OCI-LY1 (cell line): ENCODE data around the gene MYO1A.

Source experiments
- H2AFZ ChIP-seq: fragments of 200-600 bp; sonication (generic), shearing (Covaris generic); 2 replicates; pipeline ENCODE4 v1.6.0; 2014; ENCODE audit warnings: antibody characterized with exemption, mild to moderate bottlenecking, low read length
- H3F3A ChIP-seq: fragments of 200-600 bp; sonication (generic), shearing (Covaris generic); 2 replicates; pipeline ENCODE4 v1.6.0; 2014; ENCODE audit warnings: mild to moderate bottlenecking, antibody characterized with exemption, low read length, moderate library complexity; ENCODE audit not compliant: insufficient read depth
- H3K27ac ChIP-seq: fragments of 200-600 bp; sonication (generic); 2 replicates; pipeline ENCODE4 v1.5.1; 2014; ENCODE audit warnings: low read length, mixed run types, mild to moderate bottlenecking, low read depth; ENCODE audit not compliant: poor library complexity, severe bottlenecking
- H3K27me3 ChIP-seq: fragments of 200-600 bp; sonication (generic); 2 replicates; pipeline ENCODE4 v1.6.0; 2014; ENCODE audit warnings: antibody characterized with exemption, mild to moderate bottlenecking, low read length, moderate library complexity; ENCODE audit not compliant: insufficient read depth
- H3K36me3 ChIP-seq: fragments of 200-600 bp; sonication (generic); 2 replicates; pipeline ENCODE4 v1.6.1; 2014; ENCODE audit warnings: mild to moderate bottlenecking, antibody characterized with exemption, low read length, moderate library complexity, mixed read lengths; ENCODE audit not compliant: insufficient read depth
- H3K4me1 ChIP-seq: fragments of 200-600 bp; sonication (generic); 2 replicates; pipeline ENCODE4 v1.5.1; 2014; ENCODE audit warnings: mild to moderate bottlenecking, low read length, moderate library complexity; ENCODE audit not compliant: insufficient read depth, severe bottlenecking
- H3K4me2 ChIP-seq: fragments of 200-600 bp; sonication (generic), shearing (Covaris generic); 2 replicates; pipeline ENCODE4 v1.6.1; 2014; ENCODE audit warnings: low read length
- H3K4me3 ChIP-seq: fragments of 200-600 bp; sonication (generic); 2 replicates; pipeline ENCODE4 v1.5.1; 2014; ENCODE audit warnings: low read length, low read depth, mild to moderate bottlenecking, mixed read lengths; ENCODE audit not compliant: poor library complexity, severe bottlenecking
- H3K79me2 ChIP-seq: fragments of 200-600 bp; shearing (Covaris generic); 2 replicates; pipeline ENCODE4 v1.6.1; 2016; ENCODE audit warnings: mixed run types, low read length, mixed read lengths; ENCODE audit not compliant: insufficient read depth
- H3K9ac ChIP-seq: fragments of 200-600 bp; sonication (generic), shearing (Covaris generic); 2 replicates; pipeline ENCODE4 v1.6.1; 2014; ENCODE audit warnings: mild to moderate bottlenecking, low read length, mixed read lengths
- H3K9me2 ChIP-seq: fragments of 200-600 bp; sonication (generic), shearing (Covaris generic); 2 replicates; pipeline ENCODE4 v1.6.1; 2014; ENCODE audit warnings: low read depth, mild to moderate bottlenecking, low read length, mixed read lengths
- H3K9me3 ChIP-seq: fragments of 200-600 bp; shearing (Covaris generic); 2 replicates; pipeline ENCODE4 v1.6.1; 2014; ENCODE audit warnings: low read length, mixed read lengths
- H4K20me1 ChIP-seq: fragments of 200-600 bp; sonication (generic), shearing (Covaris generic); 2 replicates; pipeline ENCODE4 v1.6.0; 2016; ENCODE audit warnings: mild to moderate bottlenecking, low read length; ENCODE audit not compliant: insufficient read depth
- CTCF ChIP-seq: fragments of 200-600 bp; sonication (generic), shearing (Covaris generic); IDR thresholded peaks from 2 replicates; pipeline ENCODE4 v1.5.1; 2017; ENCODE audit warnings: mild to moderate bottlenecking, antibody characterized with exemption, low read length, moderate library complexity, mixed read lengths
- EZH2 ChIP-seq: fragments of 200-600 bp; sonication (generic), shearing (Covaris generic); IDR thresholded peaks from 2 replicates; pipeline ENCODE4 v1.8.0; 2017; ENCODE audit warnings: borderline replicate concordance, mixed run types, mild to moderate bottlenecking, antibody characterized with exemption, low read length, moderate library complexity, mixed read lengths

The MYO1A gene

GRCh38 chr12:56999456-56999855 lies 50.5 kb downstream of the MYO1A start:
- Histone ChIP-seq H3K36me3 (peaks cover 45% of the 10 kb centered on the region), H2AFZ (no peak overlapping the region), H3K4me2 (no peak overlapping the region), H3K4me1 (no peaks in the 10 kb centered on the region), H3F3A (no peaks in the 10 kb centered on the region), H3K9me2 (no peaks in the 10 kb centered on the region), H3K79me2 (no peaks in the 10 kb centered on the region), H3K9me3 (no peaks in the 10 kb centered on the region), H4K20me1 (no peaks in the 10 kb centered on the region), H3K27me3 (no peaks in the 10 kb centered on the region), H3K4me3 (no peak overlapping the region), H3K27ac (no peak overlapping the region), H3K9ac (no peak overlapping the region)
- TF ChIP-seq CTCF (no peak), EZH2 (no peak)

GRCh38 chr12:56998981-56999380 lies 50.9 kb downstream of the MYO1A start:
- no peak overlapping the region for H2AFZ ChIP-seq
- no peaks in the 10 kb centered on the region for H3K27me3 ChIP-seq
- TF ChIP-seq EZH2, result no peak
- TF ChIP-seq CTCF, result no peak
- no peaks in the 10 kb centered on the region for H3K9me3 ChIP-seq
- H3K27ac ChIP-seq, result no peak overlapping the region
- no peak overlapping the region for H3K4me3 ChIP-seq
- no peaks in the 10 kb centered on the region for H3K79me2 ChIP-seq
- no peak overlapping the region for H3K9ac ChIP-seq
- no peaks in the 10 kb centered on the region for H4K20me1 ChIP-seq
- no peak overlapping the region for H3K4me2 ChIP-seq
- H3K4me1 ChIP-seq, result no peaks in the 10 kb centered on the region
- H3K36me3 ChIP-seq, result peaks cover 40% of the 10 kb centered on the region
- H3F3A ChIP-seq, result no peaks in the 10 kb centered on the region
- no peaks in the 10 kb centered on the region for H3K9me2 ChIP-seq

GRCh38 chr12:56998316-56998715 lies 51.6 kb downstream of the MYO1A start:
- Histone ChIP-seq H3K27ac (no peak overlapping the region), H3K9me2 (no peaks in the 10 kb centered on the region), H3K79me2 (no peaks in the 10 kb centered on the region), H3K27me3 (no peaks in the 10 kb centered on the region), H3F3A (no peaks in the 10 kb centered on the region), H3K4me3 (no peak overlapping the region), H3K4me2 (no peak overlapping the region), H3K9ac (no peak overlapping the region), H3K9me3 (no peaks in the 10 kb centered on the region), H4K20me1 (no peaks in the 10 kb centered on the region), H2AFZ (no peak overlapping the region), H3K36me3 (peaks cover 33% of the 10 kb centered on the region), H3K4me1 (no peaks in the 10 kb centered on the region)
- no peak for TF ChIP-seq EZH2
- TF ChIP-seq CTCF, result no peak
